MM.1S (cell line): ENCODE data around the gene IPCEF1.

Experiments
- EZH2 ChIP-seq: fragments of 300-600 bp; sonication (generic); optimal IDR thresholded peaks from 2 replicates; pipeline ENCODE3; 2017; ENCODE audit warnings: low read depth, mild to moderate bottlenecking, antibody characterized with exemption, low read length, mixed read lengths
- TF ChIP-seq, protein P1 (sequence below): fragments of 300-600 bp; sonication (generic); IDR thresholded peaks from 2 replicates; pipeline ENCODE4 v1.5.1; 2016; ENCODE audit warnings: antibody characterized with exemption, low read length, mixed read lengths

DNA sequence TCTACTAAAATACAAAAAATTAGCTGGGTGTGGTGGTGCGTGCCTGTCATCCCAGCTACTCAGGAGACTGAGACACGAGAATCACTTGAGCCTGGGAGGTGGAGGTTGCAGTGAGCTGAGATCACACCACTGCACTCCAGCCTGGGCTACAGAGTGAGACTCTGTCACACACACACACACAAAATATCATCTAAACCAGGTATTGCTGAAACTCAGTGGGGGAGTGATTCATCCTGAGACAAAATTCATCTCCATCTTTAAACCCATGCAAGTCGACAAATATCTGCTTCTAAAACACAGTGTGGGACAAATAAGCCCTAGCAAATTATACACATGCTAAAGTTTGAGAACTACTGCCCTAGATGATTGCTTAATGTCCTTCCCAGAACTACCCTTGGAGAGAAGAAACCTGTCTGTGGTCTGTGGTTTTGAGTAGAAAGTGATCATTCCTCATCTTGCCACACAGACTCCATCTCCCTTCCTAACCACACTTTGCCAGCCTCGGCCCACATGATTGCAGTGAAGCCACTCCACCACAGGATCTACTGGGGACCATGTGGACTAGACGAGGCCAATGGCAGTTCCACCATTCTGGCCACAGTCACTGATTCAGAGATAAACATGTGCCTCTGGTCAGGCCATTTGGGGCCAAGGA lies 187.3 kb downstream of the IPCEF1 start:
- TF ChIP-seq, protein P1, sequence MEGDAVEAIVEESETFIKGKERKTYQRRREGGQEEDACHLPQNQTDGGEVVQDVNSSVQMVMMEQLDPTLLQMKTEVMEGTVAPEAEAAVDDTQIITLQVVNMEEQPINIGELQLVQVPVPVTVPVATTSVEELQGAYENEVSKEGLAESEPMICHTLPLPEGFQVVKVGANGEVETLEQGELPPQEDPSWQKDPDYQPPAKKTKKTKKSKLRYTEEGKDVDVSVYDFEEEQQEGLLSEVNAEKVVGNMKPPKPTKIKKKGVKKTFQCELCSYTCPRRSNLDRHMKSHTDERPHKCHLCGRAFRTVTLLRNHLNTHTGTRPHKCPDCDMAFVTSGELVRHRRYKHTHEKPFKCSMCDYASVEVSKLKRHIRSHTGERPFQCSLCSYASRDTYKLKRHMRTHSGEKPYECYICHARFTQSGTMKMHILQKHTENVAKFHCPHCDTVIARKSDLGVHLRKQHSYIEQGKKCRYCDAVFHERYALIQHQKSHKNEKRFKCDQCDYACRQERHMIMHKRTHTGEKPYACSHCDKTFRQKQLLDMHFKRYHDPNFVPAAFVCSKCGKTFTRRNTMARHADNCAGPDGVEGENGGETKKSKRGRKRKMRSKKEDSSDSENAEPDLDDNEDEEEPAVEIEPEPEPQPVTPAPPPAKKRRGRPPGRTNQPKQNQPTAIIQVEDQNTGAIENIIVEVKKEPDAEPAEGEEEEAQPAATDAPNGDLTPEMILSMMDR: no peak
- TF ChIP-seq EZH2: no peak
